GM12892 (cell line): ENCODE results near the gene NPAS3.

Experiments
- POLR2A ChIP-seq: IDR thresholded peaks from 2 replicates; pipeline ENCODE4 v1.6.1; 2011; ENCODE audit warnings: low read depth, low read length, control low read depth
- POLR2AphosphoS5 ChIP-seq: IDR thresholded peaks from 2 replicates; pipeline ENCODE4 v1.6.1; 2011; ENCODE audit warnings: low read depth, low read length, control low read depth
- TAF1 ChIP-seq: IDR thresholded peaks from 2 replicates; pipeline ENCODE4 v1.6.1; 2011; ENCODE audit warnings: low read depth, mild to moderate bottlenecking, control low read depth, low read length, borderline replicate concordance

GRCh38 chr14:33808187-33808586 lies 869.5 kb downstream of the NPAS3 start:
- TF ChIP-seq POLR2A (no peak), POLR2AphosphoS5 (no peak), TAF1 (no peak)
